ENCODE results near the gene TMEM131L. TPM values are rescaled to one million over a fixed set of nuclear protein-coding genes. Genes with fewer than 3 reads are reported as not detected.
"Not testable (repeated sequence)": the region's sequence is repeated elsewhere in the genome, so short reads cannot be mapped to it uniquely, and the experiment has no call there.

Gene TMEM131L
- total RNA-seq, 3 donors from 2014 or later: 37.7 to 44.0 (median 41.7) TPM

DNA sequence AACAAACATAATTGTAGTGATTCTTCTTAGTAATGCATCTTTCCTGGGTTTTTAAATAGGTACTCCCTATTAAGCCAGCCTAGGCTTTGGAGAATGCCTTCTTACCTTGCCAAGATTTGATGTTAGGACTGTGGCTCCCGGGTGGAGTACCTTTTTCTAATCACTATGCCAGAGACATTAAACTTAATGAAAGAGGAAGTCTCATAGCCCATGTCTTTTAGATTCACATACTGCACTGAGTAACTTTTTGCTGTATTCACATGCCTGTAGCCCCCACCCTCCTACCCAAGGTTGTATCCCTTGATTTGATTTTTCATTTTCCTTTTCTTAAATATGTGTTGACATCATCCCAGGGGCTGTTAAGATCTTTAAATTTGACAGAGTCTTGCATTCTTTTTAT is 113.7 kb downstream of the TMEM131L start:
- Mint-ChIP-seq H3K4me3 (no peak overlapping the region), H3K4me1 (ENCODE audit: low read depth) (peaks cover 46% of the 10 kb centered on the region), H3K27me3 (ENCODE audit: low read depth) (no peaks in the 10 kb centered on the region), H3K36me3 (ENCODE audit: insufficient read depth) (peaks cover 18% of the 10 kb centered on the region), H3K9me3 (no peaks in the 10 kb centered on the region)
- no peak for DNase-seq
- no peak for ATAC-seq

DNA sequence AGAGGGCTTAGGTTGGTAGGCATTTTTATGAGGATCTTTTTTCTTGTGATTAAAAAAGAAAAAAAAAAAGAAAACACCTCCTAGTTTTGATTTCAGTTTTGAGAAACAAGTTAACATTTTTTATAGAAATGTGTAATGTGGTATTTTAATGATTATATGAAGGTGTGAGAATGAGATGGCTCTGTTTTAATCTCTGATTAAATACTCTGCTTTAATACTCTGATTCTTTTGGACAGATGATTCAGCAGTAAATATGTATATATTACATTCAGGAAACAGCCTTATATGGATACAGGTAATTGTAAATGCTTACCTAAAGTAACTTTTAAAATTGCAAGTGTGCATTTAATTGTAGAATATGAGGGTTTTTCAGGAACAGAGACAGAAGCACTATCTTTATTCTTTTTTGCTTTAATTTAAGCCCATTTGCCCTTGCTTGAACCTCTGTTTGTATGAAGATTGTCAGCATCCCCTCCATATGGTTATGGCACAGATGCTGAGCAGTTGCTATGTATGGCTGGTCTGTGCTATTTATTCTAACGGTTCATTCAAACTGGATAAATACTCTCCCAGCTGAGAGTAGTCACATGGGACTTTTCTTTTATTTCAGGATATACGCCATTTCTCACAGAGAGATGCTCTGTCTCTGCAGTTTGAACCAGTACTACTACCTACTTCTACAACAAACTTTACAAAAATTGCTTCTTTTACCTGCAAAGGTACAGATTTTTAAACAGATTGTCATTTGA is 117.0 kb downstream of the TMEM131L start:
- no peak for ATAC-seq
- Mint-ChIP-seq H3K4me1 (ENCODE audit: low read depth) (peaks cover 29% of the 10 kb centered on the region), H3K9me3 (no peaks in the 10 kb centered on the region), H3K36me3 (ENCODE audit: insufficient read depth) (peaks cover 20% of the 10 kb centered on the region), H3K27me3 (ENCODE audit: low read depth) (no peaks in the 10 kb centered on the region), H3K4me3 (no peak overlapping the region)
- no peak for DNase-seq

GRCh38 chr4:153585026-153585425 is 118.9 kb downstream of the TMEM131L start:
- peaks cover 36% of the 10 kb centered on the region for H3K36me3 Mint-ChIP-seq (ENCODE audit: insufficient read depth)
- H3K4me3 Mint-ChIP-seq: no peak overlapping the region
- ATAC-seq (no peak), DNase-seq (no peak)
- H3K9me3 Mint-ChIP-seq: no peaks in the 10 kb centered on the region
- no peaks in the 10 kb centered on the region for H3K27me3 Mint-ChIP-seq (ENCODE audit: low read depth)
- peaks cover 23% of the 10 kb centered on the region for H3K4me1 Mint-ChIP-seq (ENCODE audit: low read depth)

- H3K36me3 Mint-ChIP-seq (ENCODE audit: insufficient read depth): peaks cover 44% of the 10 kb centered on the region
Measured at GRCh38 chr4:153589703-153590595, 123.8 kb downstream of the TMEM131L start.

GRCh38 chr4:153591441-153591840 is 125.3 kb downstream of the TMEM131L start:
- Mint-ChIP-seq H3K9me3 (no peaks in the 10 kb centered on the region), H3K4me1 (ENCODE audit: low read depth) (peaks cover 8% of the 10 kb centered on the region), H3K36me3 (ENCODE audit: insufficient read depth) (peaks cover 49% of the 10 kb centered on the region), H3K4me3 (no peak overlapping the region), H3K27me3 (ENCODE audit: low read depth) (no peaks in the 10 kb centered on the region)
- DNase-seq: no peak
- no peak for ATAC-seq

More at GRCh38 chr4:153589703-153590595, 123.8 kb downstream of the TMEM131L start:
- ATAC-seq: no peak
- no peak overlapping the region for H3K4me3 Mint-ChIP-seq
- H3K27me3 Mint-ChIP-seq (ENCODE audit: low read depth): no peaks in the 10 kb centered on the region
- no peaks in the 10 kb centered on the region for H3K9me3 Mint-ChIP-seq
- DNase-seq: no peak
- peaks cover 2% of the 10 kb centered on the region for H3K4me1 Mint-ChIP-seq (ENCODE audit: low read depth)

DNA sequence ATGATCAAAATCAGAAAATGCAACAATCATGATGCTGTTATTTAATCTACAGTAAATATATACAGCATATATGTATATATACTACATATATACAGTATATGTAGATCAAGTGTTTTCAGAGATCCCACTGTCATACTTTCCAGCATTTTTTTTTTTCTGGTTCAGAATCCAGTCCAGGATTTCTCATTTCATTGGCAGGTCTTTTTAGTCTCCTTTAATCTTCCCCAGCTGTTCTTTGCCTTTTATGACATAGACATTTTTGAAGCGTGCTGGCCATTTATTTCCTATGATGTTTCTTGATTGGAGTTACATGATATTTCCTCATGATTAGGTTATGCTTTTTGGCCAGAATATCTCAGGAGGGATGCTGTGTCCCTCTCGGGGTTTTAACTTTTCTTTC is 125.9 kb downstream of the TMEM131L start:
- no peak for DNase-seq
- Mint-ChIP-seq H3K9me3 (no peaks in the 10 kb centered on the region), H3K4me1 (ENCODE audit: low read depth) (peaks cover 8% of the 10 kb centered on the region), H3K4me3 (no peak overlapping the region), H3K36me3 (ENCODE audit: insufficient read depth) (peaks cover 52% of the 10 kb centered on the region), H3K27me3 (ENCODE audit: low read depth) (no peaks in the 10 kb centered on the region)
- no peak for ATAC-seq

- no peak for ATAC-seq
- H3K9me3 Mint-ChIP-seq: no peaks in the 10 kb centered on the region
Measured at GRCh38 chr4:153593161-153593560, 127.0 kb downstream of the TMEM131L start.

DNA sequence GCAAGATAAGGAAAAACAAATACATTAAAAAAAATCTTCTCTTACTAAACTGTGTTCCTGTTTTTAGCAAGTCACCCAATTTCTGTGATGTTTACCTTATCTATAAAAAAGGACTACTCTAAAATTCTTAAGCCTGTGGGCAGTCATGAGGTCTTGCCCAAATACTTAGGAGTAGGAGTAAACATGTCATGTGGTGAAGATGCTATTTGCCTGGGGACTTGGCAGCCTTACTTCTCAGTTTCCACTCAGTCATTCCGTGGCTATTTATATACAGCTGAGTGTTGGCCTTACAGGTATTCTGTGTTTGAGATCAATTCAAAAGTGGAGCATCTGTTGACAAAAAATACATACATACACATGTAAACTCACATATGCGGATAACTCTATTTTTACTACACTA is 128.1 kb downstream of the TMEM131L start:
- ATAC-seq (no peak), DNase-seq (no peak)
- no peaks in the 10 kb centered on the region for H3K9me3 Mint-ChIP-seq
- H3K4me3 Mint-ChIP-seq: no peak overlapping the region
- peaks cover 8% of the 10 kb centered on the region for H3K4me1 Mint-ChIP-seq (ENCODE audit: low read depth)
- peaks cover 47% of the 10 kb centered on the region for H3K36me3 Mint-ChIP-seq (ENCODE audit: insufficient read depth)
- no peaks in the 10 kb centered on the region for H3K27me3 Mint-ChIP-seq (ENCODE audit: low read depth)

More at GRCh38 chr4:153593161-153593560, 127.0 kb downstream of the TMEM131L start:
- H3K27me3 Mint-ChIP-seq (ENCODE audit: low read depth): no peaks in the 10 kb centered on the region
- H3K4me1 Mint-ChIP-seq (ENCODE audit: low read depth): peaks cover 8% of the 10 kb centered on the region
- H3K4me3 Mint-ChIP-seq: no peak overlapping the region
- DNase-seq: no peak
- H3K36me3 Mint-ChIP-seq (ENCODE audit: insufficient read depth): peaks cover 49% of the 10 kb centered on the region

DNA sequence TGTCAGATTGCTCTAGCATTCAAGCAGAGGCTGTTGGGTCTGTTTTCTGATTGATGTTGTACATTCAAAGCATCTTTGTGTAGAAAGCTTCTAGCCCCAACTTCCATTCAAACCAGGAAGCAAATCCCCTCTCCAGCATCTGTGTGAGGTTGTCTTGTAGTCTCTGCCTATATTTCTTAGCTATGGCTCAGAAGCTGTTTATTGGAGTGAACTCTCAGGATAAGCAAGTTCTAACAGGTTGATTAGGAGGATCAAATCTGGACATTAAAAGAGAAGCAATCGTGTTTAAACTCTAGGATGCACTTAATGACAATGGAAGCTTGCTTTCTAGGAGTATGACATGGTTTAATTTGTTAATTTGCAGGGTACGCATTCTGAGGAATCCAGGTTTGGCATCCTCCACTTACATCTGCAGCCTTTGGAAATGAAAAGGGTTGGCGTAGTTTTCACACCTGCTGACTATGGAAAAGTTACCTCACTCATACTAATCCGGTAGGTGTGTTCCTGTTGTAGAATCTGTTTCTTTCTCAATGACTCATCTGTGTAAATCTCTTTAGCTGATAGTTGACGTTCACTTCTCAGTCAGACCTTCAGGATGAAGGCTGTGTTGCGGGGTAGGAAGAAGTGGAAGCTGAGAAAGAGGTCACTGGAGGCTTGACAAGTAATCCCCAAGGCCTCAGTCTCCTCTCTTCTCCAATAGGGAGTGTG is 129.9 kb downstream of the TMEM131L start:
- DNase-seq (no peak), ATAC-seq (peak; percentile 48 to 71)
- Mint-ChIP-seq H3K27me3 (ENCODE audit: low read depth) (no peaks in the 10 kb centered on the region), H3K4me1 (ENCODE audit: low read depth) (peaks cover 8% of the 10 kb centered on the region), H3K36me3 (ENCODE audit: insufficient read depth) (peaks cover 35% of the 10 kb centered on the region), H3K4me3 (no peak overlapping the region), H3K9me3 (no peaks in the 10 kb centered on the region)

DNA sequence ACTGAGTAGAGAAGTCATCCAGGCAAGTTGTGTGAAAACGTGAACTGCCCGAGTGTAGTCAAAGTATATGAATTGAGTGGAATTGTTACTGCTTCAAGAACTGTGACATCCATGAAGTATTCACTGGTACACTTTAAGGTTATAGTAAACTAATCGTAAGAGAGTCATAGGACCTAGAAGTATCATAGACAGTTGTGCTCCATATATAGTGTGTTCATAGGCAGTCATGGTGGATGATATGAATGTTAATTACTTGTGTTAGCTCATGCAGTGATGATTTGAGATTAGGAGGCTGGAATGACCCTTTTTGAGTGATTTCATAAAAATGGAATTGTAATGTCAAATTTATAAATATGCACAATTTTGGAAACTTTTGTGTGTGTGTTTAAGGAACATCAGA is 136.6 kb downstream of the TMEM131L start:
- peaks cover 42% of the 10 kb centered on the region for H3K36me3 Mint-ChIP-seq (ENCODE audit: insufficient read depth)
- H3K4me3 Mint-ChIP-seq: no peak overlapping the region
- H3K9me3 Mint-ChIP-seq: no peaks in the 10 kb centered on the region
- ATAC-seq (peak in 1 of 2 donors; percentile 47), DNase-seq (no peak)
- peaks cover 13% of the 10 kb centered on the region for H3K4me1 Mint-ChIP-seq (ENCODE audit: low read depth)
- H3K27me3 Mint-ChIP-seq (ENCODE audit: low read depth): no peaks in the 10 kb centered on the region

DNA sequence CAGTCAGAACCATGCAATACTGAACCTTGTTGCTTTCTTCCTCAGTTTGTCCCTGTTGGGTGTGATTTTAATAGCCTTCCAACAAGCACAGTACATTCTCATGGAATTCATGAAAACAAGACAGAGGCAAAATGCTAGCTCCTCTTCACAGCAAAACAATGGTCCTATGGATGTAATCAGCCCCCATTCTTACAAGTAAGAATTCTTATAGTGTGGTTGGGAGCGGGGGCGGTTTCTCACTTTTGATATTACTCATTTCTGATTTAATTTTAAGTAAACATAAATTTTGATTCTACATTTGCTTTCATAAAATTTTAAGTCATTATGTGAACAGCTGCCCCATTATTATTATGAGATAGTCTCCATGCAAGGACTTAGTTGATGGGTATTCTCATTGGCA is 137.1 kb downstream of the TMEM131L start:
- Mint-ChIP-seq H3K4me3 (no peak overlapping the region), H3K36me3 (ENCODE audit: insufficient read depth) (peaks cover 42% of the 10 kb centered on the region), H3K4me1 (ENCODE audit: low read depth) (peaks cover 13% of the 10 kb centered on the region), H3K27me3 (ENCODE audit: low read depth) (no peaks in the 10 kb centered on the region), H3K9me3 (no peaks in the 10 kb centered on the region)
- ATAC-seq: peak; percentile 55 to 74
- DNase-seq: no peak

DNA sequence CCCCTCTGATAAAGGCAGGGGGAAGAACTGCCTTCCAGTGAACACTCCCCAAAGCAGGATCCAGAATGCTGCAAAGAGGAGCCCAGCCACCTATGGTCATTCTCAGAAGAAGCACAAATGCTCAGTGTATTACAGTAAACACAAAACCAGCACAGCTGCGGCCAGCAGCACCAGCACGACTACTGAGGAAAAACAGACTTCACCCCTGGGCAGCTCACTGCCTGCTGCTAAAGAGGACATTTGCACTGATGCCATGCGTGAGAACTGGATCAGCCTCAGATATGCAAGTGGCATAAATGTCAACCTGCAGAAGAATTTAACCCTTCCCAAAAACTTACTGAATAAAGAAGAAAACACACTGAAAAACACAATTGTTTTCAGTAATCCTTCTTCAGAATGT is 137.7 kb downstream of the TMEM131L start:
- Mint-ChIP-seq H3K27me3 (ENCODE audit: low read depth) (no peaks in the 10 kb centered on the region), H3K4me1 (ENCODE audit: low read depth) (peaks cover 14% of the 10 kb centered on the region), H3K4me3 (no peak overlapping the region), H3K9me3 (no peaks in the 10 kb centered on the region), H3K36me3 (ENCODE audit: insufficient read depth) (peaks cover 40% of the 10 kb centered on the region)
- DNase-seq (no peak), ATAC-seq (peak in 1 of 2 donors; percentile 4)

GRCh38 chr4:153609070-153609469 is 142.9 kb downstream of the TMEM131L start:
- not testable (repeated sequence) for ATAC-seq; H3K27me3 Mint-ChIP-seq (ENCODE audit: low read depth); H3K9me3 Mint-ChIP-seq; H3K4me3 Mint-ChIP-seq; DNase-seq
- peaks cover 55% of the 10 kb centered on the region for H3K36me3 Mint-ChIP-seq (ENCODE audit: insufficient read depth)
- peaks cover 17% of the 10 kb centered on the region for H3K4me1 Mint-ChIP-seq (ENCODE audit: low read depth)

Data from activated T-cell treated with anti-CD3 and anti-CD28 coated beads, Interleukin-2, amount 50 U/mL, for 4 hours (primary cell).